NCI-H1417 (cell line): ENCODE data around the gene BEX3.

Experiments used
- DNase-seq, 3 experiments: peaks; one replicate each; lab custom pipeline; 2025; lab: John Stamatoyannopoulos, UW

BEX3 gene

GRCh38 chrX:103423955-103424638 lies 47.8 kb downstream of the BEX3 start:
- DNase-seq, result no peak
